ENCODE results near the gene SLC2A13. TPM values are rescaled to one million over a fixed set of nuclear protein-coding genes. Genes with fewer than 3 reads are reported as not detected.

Gene SLC2A13
- total RNA-seq, 1 experiment from 2014 or later = 7.0 TPM

- Mint-ChIP-seq H3K9me3 (peaks cover 4 to 7% of the 10 kb centered on the region in 2 experiments; a peak in 4 of 5 replicates), H3K27ac (no peak overlapping the region), H3K4me1 (no peaks in the 10 kb centered on the region), H3K4me3 (no peak overlapping the region), H3K27me3 (ENCODE audit: low read depth) (no peaks in the 10 kb centered on the region), H3K36me3 (ENCODE audit: insufficient read depth in 1 of 3, low read depth in 3 of 3) (0 out of 7 replicates have a peak, but pooled peaks cover 0 to 4% (median 0%) of the 10 kb centered on the region in 3 experiments)
- Histone ChIP-seq H3K4ac (ENCODE audit: low read depth, low read length) (no peak overlapping the region), H3K9me3 (ENCODE audit: control insufficient read depth, low read depth, low read length) (no peaks in the 10 kb centered on the region), H4K91ac (ENCODE audit: insufficient read length, low read depth, low read length) (no peak overlapping the region), H4K20me1 (ENCODE audit: control insufficient read depth, insufficient read depth, insufficient read length) (no peaks in the 10 kb centered on the region), H2BK5ac (ENCODE audit: insufficient read length, low read length) (no peak overlapping the region), H3K56ac (ENCODE audit: insufficient read length, low read depth, low read length) (no peak overlapping the region), H3K14ac (ENCODE audit: insufficient read depth, low read length) (no peak overlapping the region), H3K23me2 (ENCODE audit: insufficient read length, low read depth, low read length, poor library complexity, severe bottlenecking) (no peaks in the 10 kb centered on the region), H3K27ac (ENCODE audit: insufficient read length, low read depth, low read length) (no peak overlapping the region), H2AFZ (ENCODE audit: low read length) (no peak overlapping the region), H3K23ac (ENCODE audit: insufficient read length, low read depth, low read length) (no peak overlapping the region), H2BK120ac (ENCODE audit: low read depth, low read length, poor library complexity, severe bottlenecking) (no peak overlapping the region), H3K79me1 (ENCODE audit: insufficient read depth, low read depth, low read length, poor library complexity, severe bottlenecking) (no peaks in the 10 kb centered on the region), H3K27me3 (ENCODE audit: insufficient read depth, low read length) (no peaks in the 10 kb centered on the region), H4K8ac (replicated peaks; ENCODE audit: insufficient read length, low read depth, low read length) (no peak overlapping the region), H2BK20ac (ENCODE audit: low read depth, low read length, poor library complexity, severe bottlenecking) (no peak overlapping the region), H3K18ac (ENCODE audit: insufficient read length, low read depth, low read length) (no peak overlapping the region), H3K79me2 (ENCODE audit: insufficient read depth, low read length) (no peaks in the 10 kb centered on the region), H2BK15ac (ENCODE audit: low read depth, low read length) (no peak overlapping the region), H3T11ph (ENCODE audit: low read length) (no peak overlapping the region), H2BK12ac (ENCODE audit: insufficient read length, low read depth, low read length) (no peak overlapping the region), H3K4me1 (ENCODE audit: insufficient read depth, low read length) (no peaks in the 10 kb centered on the region), H3K4me2 (ENCODE audit: insufficient read depth, insufficient read length, low read length) (no peak overlapping the region), H3K9ac (ENCODE audit: extremely low read depth, insufficient read length, low read length) (no peak overlapping the region), H2AK5ac (ENCODE audit: insufficient read length, low read length) (no peak overlapping the region), H4K5ac (ENCODE audit: insufficient read length, low read depth, low read length) (no peak overlapping the region)
- DNase-seq = no peak
- WGBS (ENCODE audit: extremely low coverage, insufficient read length, low lambda C conversion rate) = no CpG with 5 or more reads among the region's 20 CpGs
- TF ChIP-seq CTCF (conservative IDR thresholded peaks at IDR 0.05) = no peak
These were observed 393.5 kb downstream of the SLC2A13 start for GRCh38 chr12:39712334-39712733.

Other genes with a start within 250 kb of the SLC2A13 start
- gene LRRK2, start 118.9 kb upstream of the SLC2A13 start, total RNA-seq (2021) = 0.11 and 0.17 TPM in 2 replicates